ENCODE measurements around the gene DHRS4. TPM values are rescaled to one million over a fixed set of nuclear protein-coding genes. Genes with fewer than 3 reads are reported as not detected.
"Not testable (repeated sequence)": the region's sequence is repeated elsewhere in the genome, so short reads cannot be mapped to it uniquely, and the experiment has no call there.

DHRS4 gene
- total RNA-seq, 2 experiments from 2014 or later: 18.0 to 21.4 TPM

DNA sequence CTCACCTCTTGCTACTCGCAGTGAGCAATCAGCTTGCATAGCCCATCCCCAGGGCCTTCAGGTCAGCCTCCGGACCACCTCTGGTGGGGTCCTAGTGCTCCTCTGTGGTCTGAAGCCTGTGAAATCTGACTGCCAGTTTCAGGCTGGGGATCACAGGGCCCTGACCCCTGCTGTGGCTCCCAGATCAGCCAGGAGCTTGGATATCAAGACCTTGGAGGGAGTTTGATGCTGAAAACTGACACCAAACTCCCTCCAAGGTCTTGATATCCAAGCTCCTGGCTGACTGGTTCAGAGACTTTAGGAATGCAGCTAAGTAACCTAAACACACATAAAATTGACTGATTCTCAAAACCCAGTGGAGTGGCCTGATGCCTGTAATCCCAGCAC lies 19.8 kb upstream of the DHRS4 start:
- H3K4me1 Mint-ChIP-seq: no peaks in the 10 kb centered on the region
- H3K36me3 Mint-ChIP-seq: no peaks in the 10 kb centered on the region
- H3K27me3 Mint-ChIP-seq: no peaks in the 10 kb centered on the region
- DNase-seq: no peak
- no peaks in the 10 kb centered on the region for H3K9me3 Mint-ChIP-seq
- H3K4me3 Mint-ChIP-seq: no peak overlapping the region
- H3K27ac Mint-ChIP-seq: no peak overlapping the region

GRCh38 chr14:23935158-23935557 lies 18.4 kb upstream of the DHRS4 start:
- Mint-ChIP-seq H3K27ac (no peak overlapping the region), H3K4me1 (no peaks in the 10 kb centered on the region), H3K27me3 (no peaks in the 10 kb centered on the region), H3K36me3 (no peaks in the 10 kb centered on the region), H3K4me3 (no peak overlapping the region), H3K9me3 (no peaks in the 10 kb centered on the region)
- DNase-seq: no peak

GRCh38 chr14:23936084-23936829 lies 17.3 kb upstream of the DHRS4 start:
- Mint-ChIP-seq H3K27ac (no peak overlapping the region), H3K36me3 (peaks cover 3% of the 10 kb centered on the region), H3K4me1 (no peaks in the 10 kb centered on the region), H3K9me3 (no peaks in the 10 kb centered on the region), H3K4me3 (no peak overlapping the region), H3K27me3 (no peaks in the 10 kb centered on the region)
- no peak for DNase-seq

DNA sequence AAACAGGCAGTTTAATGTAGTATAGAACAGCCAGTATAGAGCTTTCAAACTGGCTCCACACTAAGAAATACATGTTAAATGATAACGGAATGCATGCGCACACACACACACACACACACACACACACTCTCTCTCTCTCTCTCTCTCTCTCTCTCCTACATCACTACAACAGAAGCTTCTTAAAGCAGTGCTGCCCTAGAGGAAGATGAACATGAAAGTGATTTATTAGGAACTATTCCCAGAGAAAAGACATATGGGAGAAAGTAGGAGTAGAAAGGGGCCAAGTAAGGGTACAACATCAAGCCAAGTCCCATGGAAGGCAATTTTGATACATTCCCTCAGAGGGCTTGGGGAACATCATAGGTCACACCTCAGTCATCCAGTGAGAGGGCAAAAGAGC lies 16.4 kb upstream of the DHRS4 start:
- Mint-ChIP-seq H3K4me3 (no peak overlapping the region), H3K36me3 (peaks cover 3% of the 10 kb centered on the region), H3K27ac (no peak overlapping the region), H3K27me3 (no peaks in the 10 kb centered on the region), H3K4me1 (no peaks in the 10 kb centered on the region), H3K9me3 (no peaks in the 10 kb centered on the region)
- no peak for DNase-seq

DNA sequence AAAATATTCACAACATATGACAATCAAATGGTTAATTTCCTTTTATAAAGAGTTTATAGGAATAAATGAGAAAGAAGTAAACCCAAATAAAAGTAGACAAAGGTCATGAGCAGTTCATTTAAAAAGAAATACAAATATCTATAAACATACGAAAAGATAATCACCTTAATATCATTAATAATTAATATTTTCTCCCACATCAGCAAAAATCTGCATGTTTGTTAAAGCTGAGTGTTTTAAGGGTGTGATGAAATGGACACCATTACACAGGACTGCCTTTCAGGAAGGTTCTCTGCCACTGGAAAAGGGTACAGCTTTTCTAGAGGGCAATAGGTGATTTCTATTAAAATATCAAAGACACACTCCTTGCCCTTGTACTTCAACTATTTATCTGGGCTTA lies 14.7 kb upstream of the DHRS4 start:
- H3K9me3 Mint-ChIP-seq: no peaks in the 10 kb centered on the region
- H3K27ac Mint-ChIP-seq: no peak overlapping the region
- H3K4me3 Mint-ChIP-seq: no peak overlapping the region
- peaks cover 3% of the 10 kb centered on the region for H3K4me1 Mint-ChIP-seq
- H3K27me3 Mint-ChIP-seq: no peaks in the 10 kb centered on the region
- DNase-seq: no peak
- H3K36me3 Mint-ChIP-seq: peaks cover 3% of the 10 kb centered on the region

DNA sequence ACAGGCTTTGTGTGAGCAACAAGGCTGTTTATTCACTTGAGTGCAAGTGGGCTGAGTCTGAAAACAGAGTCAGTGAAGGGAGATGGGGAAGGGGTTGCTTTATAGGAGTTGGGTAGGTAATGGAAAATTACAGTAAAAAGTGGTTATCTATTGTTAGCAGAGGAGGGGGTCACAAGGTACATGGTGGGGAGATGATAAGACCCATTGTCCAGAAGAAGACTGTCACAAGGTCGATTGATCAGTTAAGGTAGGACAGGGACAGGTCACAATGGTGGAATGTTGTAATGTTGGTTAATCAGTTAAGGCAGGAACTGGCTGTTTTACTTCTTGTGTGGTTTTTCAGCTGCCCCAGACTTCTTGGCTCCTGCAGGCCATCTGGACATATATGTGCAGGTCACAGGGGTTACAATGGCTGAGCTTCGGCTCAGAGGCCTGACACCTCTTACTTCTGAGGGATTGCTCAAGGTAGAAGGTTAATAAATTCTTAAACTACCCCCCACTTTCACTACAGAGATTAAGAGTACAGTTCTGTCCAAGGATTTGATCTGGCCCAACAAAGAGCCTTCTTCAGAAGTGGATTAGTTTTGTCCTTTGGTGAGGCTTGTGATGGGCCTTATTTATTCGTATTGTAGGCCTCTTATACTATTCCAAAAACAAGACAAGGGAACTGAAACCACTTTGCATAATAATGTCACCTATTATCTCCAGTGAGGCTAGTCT lies 13.8 kb upstream of the DHRS4 start:
- Mint-ChIP-seq H3K4me3 (no peak overlapping the region), H3K36me3 (peaks cover 3% of the 10 kb centered on the region), H3K9me3 (no peaks in the 10 kb centered on the region), H3K27me3 (no peaks in the 10 kb centered on the region), H3K4me1 (peaks cover 5% of the 10 kb centered on the region), H3K27ac (no peak overlapping the region)
- DNase-seq: no peak

DNA sequence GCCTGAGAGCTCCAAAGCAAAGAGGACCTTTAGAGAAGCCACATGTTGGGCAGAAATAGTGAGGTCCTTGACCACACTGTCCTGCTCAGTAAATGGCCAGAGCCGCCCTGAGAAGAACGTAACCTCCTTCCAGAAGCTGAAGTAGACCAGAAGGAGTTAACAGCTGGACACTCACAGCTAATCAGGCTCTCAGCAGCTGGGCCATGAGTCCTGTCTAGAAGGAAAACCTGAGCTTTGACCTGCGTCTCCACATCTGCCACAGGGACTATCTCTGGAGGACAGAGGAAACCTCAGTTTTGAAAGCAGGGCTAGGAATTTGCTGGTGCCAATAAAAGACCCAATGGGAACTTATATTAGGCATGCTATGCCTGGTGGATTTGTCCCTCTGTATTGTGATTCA lies 12.3 kb upstream of the DHRS4 start:
- no peak overlapping the region for H3K27ac Mint-ChIP-seq
- DNase-seq: no peak
- no peaks in the 10 kb centered on the region for H3K27me3 Mint-ChIP-seq
- no peaks in the 10 kb centered on the region for H3K9me3 Mint-ChIP-seq
- peaks cover 8% of the 10 kb centered on the region for H3K4me1 Mint-ChIP-seq
- peaks cover 3% of the 10 kb centered on the region for H3K36me3 Mint-ChIP-seq
- H3K4me3 Mint-ChIP-seq: no peak overlapping the region

- no peaks in the 10 kb centered on the region for H3K27me3 Mint-ChIP-seq
- no peak overlapping the region for H3K27ac Mint-ChIP-seq
- H3K9me3 Mint-ChIP-seq: no peaks in the 10 kb centered on the region
- H3K36me3 Mint-ChIP-seq: peaks cover 3% of the 10 kb centered on the region
- no peak overlapping the region for H3K4me3 Mint-ChIP-seq
- H3K4me1 Mint-ChIP-seq: peaks cover 10% of the 10 kb centered on the region
- no peak for DNase-seq
Observed at GRCh38 chr14:23941669-23942068, 11.9 kb upstream of the DHRS4 start.

GRCh38 chr14:23942587-23942986 lies 11.0 kb upstream of the DHRS4 start:
- H3K4me1 Mint-ChIP-seq: peaks cover 10% of the 10 kb centered on the region
- H3K36me3 Mint-ChIP-seq: peaks cover 3% of the 10 kb centered on the region
- H3K4me3 Mint-ChIP-seq: no peak overlapping the region
- H3K9me3 Mint-ChIP-seq: no peaks in the 10 kb centered on the region
- no peak for DNase-seq
- no peaks in the 10 kb centered on the region for H3K27me3 Mint-ChIP-seq
- H3K27ac Mint-ChIP-seq: no peak overlapping the region

DNA sequence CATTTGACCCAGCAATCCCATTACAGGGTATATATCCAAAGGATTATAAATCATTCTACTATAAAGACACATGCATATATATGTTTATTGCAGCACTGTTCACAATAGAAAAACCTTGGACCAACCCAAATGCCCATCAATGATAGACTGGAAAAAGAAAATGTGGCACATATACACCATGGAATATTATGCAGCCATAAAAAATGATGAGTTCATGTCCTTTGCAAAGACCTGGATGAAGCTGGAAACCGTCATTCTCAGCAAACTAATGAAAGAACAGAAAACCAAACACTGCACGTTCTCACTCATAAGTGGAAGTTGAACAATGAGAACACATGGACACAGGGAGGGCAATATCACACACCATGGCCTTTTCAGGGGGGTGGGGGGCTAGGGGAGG lies 4.5 kb upstream of the DHRS4 start:
- not testable (repeated sequence) for H3K9me3 Mint-ChIP-seq, H3K27ac Mint-ChIP-seq, DNase-seq, H3K27me3 Mint-ChIP-seq, H3K4me3 Mint-ChIP-seq
- H3K36me3 Mint-ChIP-seq: peaks cover 11% of the 10 kb centered on the region
- H3K4me1 Mint-ChIP-seq: peaks cover 24% of the 10 kb centered on the region

DNA sequence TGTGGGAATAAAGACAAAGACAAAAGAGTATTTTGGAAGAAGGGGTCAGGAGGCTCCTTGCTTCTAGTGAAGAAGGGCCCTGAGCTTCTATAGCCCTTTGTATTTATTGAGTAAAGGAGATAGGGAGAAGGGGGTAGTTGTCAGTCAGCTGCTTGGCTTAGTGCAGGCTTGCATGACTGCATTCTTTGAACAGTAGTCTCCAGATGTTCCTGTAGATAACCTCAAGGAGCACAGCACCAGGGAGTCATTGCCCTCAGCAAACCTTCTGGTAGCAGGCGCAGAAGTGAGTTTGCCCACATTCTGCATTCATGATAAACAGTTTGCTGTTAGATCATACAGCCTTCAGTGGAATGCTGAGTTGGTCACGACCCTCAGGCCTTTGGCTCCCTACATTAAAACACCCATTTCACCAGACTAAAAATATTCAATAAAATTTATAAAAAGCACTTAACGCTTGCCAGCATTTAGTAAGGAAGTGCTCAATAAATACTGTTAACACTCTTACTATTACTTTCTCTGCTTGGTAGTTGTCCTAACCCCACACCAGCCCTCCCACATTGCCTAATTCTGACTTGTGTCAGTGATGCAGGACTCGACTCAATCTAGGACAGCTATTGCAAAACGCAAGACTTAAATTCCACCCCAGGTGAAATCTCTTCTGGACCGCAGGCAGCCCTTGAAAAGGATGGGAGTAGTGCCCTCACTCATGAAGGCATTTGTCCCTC lies 3.0 kb upstream of the DHRS4 start:
- Mint-ChIP-seq H3K27me3 (no peaks in the 10 kb centered on the region), H3K4me3 (no peak overlapping the region), H3K27ac (no peak overlapping the region), H3K9me3 (no peaks in the 10 kb centered on the region), H3K36me3 (peaks cover 11% of the 10 kb centered on the region), H3K4me1 (peaks cover 28% of the 10 kb centered on the region)
- no peak for DNase-seq

GRCh38 chr14:23951136-23951466 lies 2.5 kb upstream of the DHRS4 start:
- not testable (repeated sequence) for H3K27ac Mint-ChIP-seq, H3K27me3 Mint-ChIP-seq, DNase-seq, H3K4me3 Mint-ChIP-seq, H3K9me3 Mint-ChIP-seq
- Mint-ChIP-seq H3K4me1 (peaks cover 26% of the 10 kb centered on the region), H3K36me3 (peaks cover 12% of the 10 kb centered on the region)

DNA sequence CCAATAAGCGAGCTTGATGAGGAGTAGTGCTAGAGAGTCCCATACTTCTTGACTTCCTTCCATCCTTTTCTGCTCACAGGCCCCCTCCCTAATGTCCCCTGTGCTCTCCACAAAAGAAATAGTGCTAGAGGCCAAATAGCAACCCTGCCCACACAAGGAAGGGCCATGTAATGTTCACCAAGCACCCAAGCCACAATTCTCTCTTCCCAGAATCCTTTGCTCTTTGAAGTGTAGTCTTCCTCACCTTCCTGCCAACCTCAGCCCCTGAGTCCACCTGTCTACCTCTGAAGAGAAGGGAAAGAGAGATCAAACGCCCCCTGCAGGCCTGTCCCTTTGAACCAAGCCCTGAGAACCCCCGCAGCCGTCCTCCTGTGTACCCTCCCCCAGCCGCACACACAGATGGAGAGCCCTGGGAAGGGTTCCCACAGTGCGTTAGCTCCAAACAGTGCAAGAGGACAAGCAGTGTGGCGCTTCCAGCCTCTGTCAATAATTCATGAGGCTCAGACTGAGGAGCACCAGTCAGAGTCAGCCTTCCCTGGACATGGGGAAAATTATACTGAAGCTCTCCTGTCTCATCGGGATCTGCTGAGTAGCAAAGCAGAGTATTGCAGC lies 1.9 kb upstream of the DHRS4 start:
- Mint-ChIP-seq H3K9me3 (no peaks in the 10 kb centered on the region), H3K27ac (no peak overlapping the region), H3K4me1 (peaks cover 23% of the 10 kb centered on the region), H3K4me3 (no peak overlapping the region), H3K27me3 (no peaks in the 10 kb centered on the region), H3K36me3 (peaks cover 14% of the 10 kb centered on the region)
- no peak for DNase-seq

GRCh38 chr14:23953116-23953463 lies 480 bp upstream of the DHRS4 start:
- Mint-ChIP-seq H3K4me3 (peak overlapping the region; percentile 95), H3K36me3 (peaks cover 14% of the 10 kb centered on the region), H3K4me1 (peaks cover 23% of the 10 kb centered on the region), H3K27ac (peak overlapping the region; percentile 87)
- H3K9me3 Mint-ChIP-seq, DNase-seq, H3K27me3 Mint-ChIP-seq: not testable (repeated sequence)

DNA sequence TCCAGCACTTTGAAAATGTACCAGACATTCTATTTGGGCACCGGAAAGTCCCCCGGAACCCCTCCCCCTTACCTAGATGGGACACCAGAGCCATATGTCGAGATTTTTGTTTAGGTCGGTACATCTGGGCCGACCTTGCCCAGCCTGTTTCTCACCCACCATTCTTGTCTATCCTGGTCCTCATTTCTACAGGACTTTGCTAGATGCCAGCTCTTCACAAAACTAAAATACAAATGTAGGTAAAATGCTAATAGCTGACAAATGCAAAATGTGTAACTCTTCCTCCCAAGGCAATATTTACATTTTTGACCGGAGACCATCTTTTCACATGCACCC lies 677 bp downstream of the DHRS4 start:
- H3K4me1 Mint-ChIP-seq: peaks cover 20% of the 10 kb centered on the region

More for the DNA sequence above, 677 bp downstream of the DHRS4 start:
- H3K27me3 Mint-ChIP-seq, H3K9me3 Mint-ChIP-seq, DNase-seq: not testable (repeated sequence)
- H3K4me3 Mint-ChIP-seq: peak overlapping the region; percentile 95
- H3K36me3 Mint-ChIP-seq: peaks cover 12% of the 10 kb centered on the region
- H3K27ac Mint-ChIP-seq: peak overlapping the region; percentile 87
